ENCODE measurements around the gene CYP24A1. TPM values are rescaled to one million over a fixed set of nuclear protein-coding genes. Genes with fewer than 3 reads are reported as not detected.

CYP24A1 gene
- total and polyA plus RNA-seq, 11 donors = not detected

- Histone ChIP-seq H3K9me3 (no peaks in the 10 kb centered on the region), H3K27me3 (peaks cover 0 to 6% (median 0%) of the 10 kb centered on the region in 9 donors), H3K36me3 (no peaks in the 10 kb centered on the region), H3K4me1 (no peaks in the 10 kb centered on the region), H3K4me3 (no peak overlapping the region), H3K27ac (no peak overlapping the region)
- no peak for TF ChIP-seq POLR2A (IDR thresholded peaks at IDR 0.05)
- TF ChIP-seq CTCF (IDR thresholded peaks at IDR 0.05) = no peak
- ATAC-seq = no peak
- intact Hi-C loops (cut with DNase I) = no loop called here
- no peak for DNase-seq
- WGBS, 4 donors = 68 to 81% (median 70%) methylated on average over 5 of the region's 5 CpGs
These were observed 20.0 kb upstream of the CYP24A1 start for GRCh38 chr20:54193817-54194216.

- H3K27ac ChIP-seq = no peak overlapping the region
- intact Hi-C loops (cut with DNase I) = no loop called here
- H3K4me1 ChIP-seq = no peaks in the 10 kb centered on the region
- TF ChIP-seq CTCF (IDR thresholded peaks at IDR 0.05) (no peak), POLR2A (IDR thresholded peaks at IDR 0.05) (no peak)
- H3K4me3 ChIP-seq = no peak overlapping the region
- H3K9me3 ChIP-seq = no peaks in the 10 kb centered on the region
- WGBS, 4 donors = 92 to 98% (median 95%) methylated on average over 2 of the region's 2 CpGs
- H3K27me3 ChIP-seq = peaks cover 0 to 11% (median 0%) of the 10 kb centered on the region in 9 donors
- DNase-seq (no peak), ATAC-seq (no peak)
- H3K36me3 ChIP-seq = no peaks in the 10 kb centered on the region
These were observed 16.4 kb upstream of the CYP24A1 start for GRCh38 chr20:54190217-54190616.

- DNase-seq = no peak
- Histone ChIP-seq H3K36me3 (no peaks in the 10 kb centered on the region), H3K4me3 (no peak overlapping the region), H3K4me1 (no peaks in the 10 kb centered on the region), H3K9me3 (no peaks in the 10 kb centered on the region), H3K27ac (no peak overlapping the region), H3K27me3 (peaks cover 0 to 8% (median 0%) of the 10 kb centered on the region in 9 donors)
- no peak for TF ChIP-seq CTCF (IDR thresholded peaks at IDR 0.05)
- intact Hi-C loops (cut with DNase I) = no loop called here
- WGBS, 4 donors = 43 to 64% (median 62%) methylated on average over 2 of the region's 2 CpGs
- no peak for ATAC-seq
These were observed 15.8 kb upstream of the CYP24A1 start for GRCh38 chr20:54189630-54190029.

GRCh38 chr20:54188132-54188849 lies 14.5 kb upstream of the CYP24A1 start:
- intact Hi-C loops (cut with DNase I) = no loop called here
- Histone ChIP-seq H3K36me3 (no peaks in the 10 kb centered on the region), H3K4me3 (no peak overlapping the region), H3K4me1 (no peaks in the 10 kb centered on the region), H3K27ac (no peak overlapping the region), H3K9me3 (no peaks in the 10 kb centered on the region), H3K27me3 (peaks cover 0 to 15% (median 5%) of the 10 kb centered on the region in 9 donors)
- TF ChIP-seq POLR2A (IDR thresholded peaks at IDR 0.05) = no peak
- no peak for TF ChIP-seq CTCF (IDR thresholded peaks at IDR 0.05)
- ATAC-seq (no peak), DNase-seq (no peak)
- 73 to 86% (median 82%) methylated on average over 11 of the region's 11 CpGs for WGBS, 4 donors

All from heart left ventricle (tissue), 16 donors.